OCI-LY7 (cell line): ENCODE results near the gene TEX14.
"Not testable (repeated sequence)": the region's sequence is repeated elsewhere in the genome, so short reads cannot be mapped to it uniquely, and the experiment has no call there.

ENCODE experiments used
- EZH2phosphoT487 ChIP-seq: fragments of 200-600 bp; sonication (generic); IDR thresholded peaks from 2 replicates; pipeline ENCODE4 v1.6.1; 2018; ENCODE audit warnings: low read depth, borderline replicate concordance, mild to moderate bottlenecking, mixed run types, antibody characterized with exemption, low read length, moderate library complexity, mixed read lengths
- TF ChIP-seq, protein P1 (sequence below): fragments of 200-600 bp; sonication (generic); conservative IDR thresholded peaks from 2 replicates; pipeline ENCODE4 v1.5.1; 2014; ENCODE audit warnings: mild to moderate bottlenecking, antibody characterized with exemption, low read length, moderate library complexity, mixed read lengths

- TF ChIP-seq, protein P1, sequence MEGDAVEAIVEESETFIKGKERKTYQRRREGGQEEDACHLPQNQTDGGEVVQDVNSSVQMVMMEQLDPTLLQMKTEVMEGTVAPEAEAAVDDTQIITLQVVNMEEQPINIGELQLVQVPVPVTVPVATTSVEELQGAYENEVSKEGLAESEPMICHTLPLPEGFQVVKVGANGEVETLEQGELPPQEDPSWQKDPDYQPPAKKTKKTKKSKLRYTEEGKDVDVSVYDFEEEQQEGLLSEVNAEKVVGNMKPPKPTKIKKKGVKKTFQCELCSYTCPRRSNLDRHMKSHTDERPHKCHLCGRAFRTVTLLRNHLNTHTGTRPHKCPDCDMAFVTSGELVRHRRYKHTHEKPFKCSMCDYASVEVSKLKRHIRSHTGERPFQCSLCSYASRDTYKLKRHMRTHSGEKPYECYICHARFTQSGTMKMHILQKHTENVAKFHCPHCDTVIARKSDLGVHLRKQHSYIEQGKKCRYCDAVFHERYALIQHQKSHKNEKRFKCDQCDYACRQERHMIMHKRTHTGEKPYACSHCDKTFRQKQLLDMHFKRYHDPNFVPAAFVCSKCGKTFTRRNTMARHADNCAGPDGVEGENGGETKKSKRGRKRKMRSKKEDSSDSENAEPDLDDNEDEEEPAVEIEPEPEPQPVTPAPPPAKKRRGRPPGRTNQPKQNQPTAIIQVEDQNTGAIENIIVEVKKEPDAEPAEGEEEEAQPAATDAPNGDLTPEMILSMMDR: not testable (repeated sequence)
- not testable (repeated sequence) for TF ChIP-seq EZH2phosphoT487
Measured at GRCh38 chr17:58684462-58684861, 7.4 kb downstream of the TEX14 start.
